MM.1S (cell line): ENCODE data around the gene CYRIA.

Source experiments
- EZH2 ChIP-seq: fragments of 300-600 bp; sonication (generic); optimal IDR thresholded peaks from 2 replicates; pipeline ENCODE3; 2017; ENCODE audit warnings: low read depth, mild to moderate bottlenecking, antibody characterized with exemption, low read length, mixed read lengths
- TF ChIP-seq, protein P1 (sequence below): fragments of 300-600 bp; sonication (generic); IDR thresholded peaks from 2 replicates; pipeline ENCODE4 v1.5.1; 2016; ENCODE audit warnings: antibody characterized with exemption, low read length, mixed read lengths

DNA sequence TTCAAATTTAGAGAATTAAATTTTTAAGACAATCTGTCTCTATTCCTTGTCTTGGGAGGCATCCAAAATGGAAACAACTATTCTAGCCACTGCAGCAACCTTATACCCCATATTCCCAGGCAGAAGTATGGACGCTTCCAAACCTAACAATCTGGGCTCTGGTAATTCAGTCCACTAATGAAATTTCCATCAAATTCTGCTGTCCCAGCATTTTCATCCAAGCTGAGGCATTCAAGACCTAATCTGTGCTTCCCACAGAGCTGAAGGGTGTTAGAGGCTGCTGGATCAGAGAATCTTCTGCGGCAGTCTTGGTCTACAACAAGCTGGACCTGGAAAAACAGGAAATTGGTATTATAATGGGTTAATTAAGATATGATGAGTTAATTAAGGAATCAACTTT, 42.5 kb upstream of the CYRIA start:
- TF ChIP-seq, protein P1, sequence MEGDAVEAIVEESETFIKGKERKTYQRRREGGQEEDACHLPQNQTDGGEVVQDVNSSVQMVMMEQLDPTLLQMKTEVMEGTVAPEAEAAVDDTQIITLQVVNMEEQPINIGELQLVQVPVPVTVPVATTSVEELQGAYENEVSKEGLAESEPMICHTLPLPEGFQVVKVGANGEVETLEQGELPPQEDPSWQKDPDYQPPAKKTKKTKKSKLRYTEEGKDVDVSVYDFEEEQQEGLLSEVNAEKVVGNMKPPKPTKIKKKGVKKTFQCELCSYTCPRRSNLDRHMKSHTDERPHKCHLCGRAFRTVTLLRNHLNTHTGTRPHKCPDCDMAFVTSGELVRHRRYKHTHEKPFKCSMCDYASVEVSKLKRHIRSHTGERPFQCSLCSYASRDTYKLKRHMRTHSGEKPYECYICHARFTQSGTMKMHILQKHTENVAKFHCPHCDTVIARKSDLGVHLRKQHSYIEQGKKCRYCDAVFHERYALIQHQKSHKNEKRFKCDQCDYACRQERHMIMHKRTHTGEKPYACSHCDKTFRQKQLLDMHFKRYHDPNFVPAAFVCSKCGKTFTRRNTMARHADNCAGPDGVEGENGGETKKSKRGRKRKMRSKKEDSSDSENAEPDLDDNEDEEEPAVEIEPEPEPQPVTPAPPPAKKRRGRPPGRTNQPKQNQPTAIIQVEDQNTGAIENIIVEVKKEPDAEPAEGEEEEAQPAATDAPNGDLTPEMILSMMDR: no peak
- no peak for TF ChIP-seq EZH2
